HS-27A (cell line): ENCODE data around the gene CEP63.

Experiments
- DNase-seq: peaks from one replicate; pipeline ENCODE4 v3.0.0-alpha.2; 2012; ENCODE audit warnings: low read depth, missing footprints

The CEP63 gene

DNA sequence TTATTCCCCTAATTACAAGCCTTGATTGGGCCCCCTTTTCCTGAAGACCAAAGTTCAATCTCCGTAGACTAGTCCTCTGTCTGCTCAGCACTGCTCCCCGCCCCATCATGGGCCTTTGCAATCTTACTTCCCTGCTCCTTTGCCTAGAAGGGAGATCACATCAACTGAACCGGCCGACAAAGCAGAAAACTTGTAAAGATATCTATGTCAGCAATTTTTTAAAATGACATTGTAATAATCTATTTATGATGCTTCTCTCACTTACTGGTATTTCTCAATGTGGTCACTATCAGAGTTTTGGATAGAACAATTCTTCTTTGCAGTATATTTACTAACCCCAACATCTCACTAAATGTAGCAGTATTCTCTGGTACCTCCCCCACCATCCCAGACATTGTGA, 17.3 kb upstream of the CEP63 start:
- DNase-seq: no peak

GRCh38 chr3:134471521-134472193, 14.2 kb upstream of the CEP63 start:
- no peak for DNase-seq

GRCh38 chr3:134472831-134473230, 13.0 kb upstream of the CEP63 start:
- DNase-seq: no peak

- DNase-seq: no peak
Measured at GRCh38 chr3:134473868-134474546, 11.8 kb upstream of the CEP63 start.

DNA sequence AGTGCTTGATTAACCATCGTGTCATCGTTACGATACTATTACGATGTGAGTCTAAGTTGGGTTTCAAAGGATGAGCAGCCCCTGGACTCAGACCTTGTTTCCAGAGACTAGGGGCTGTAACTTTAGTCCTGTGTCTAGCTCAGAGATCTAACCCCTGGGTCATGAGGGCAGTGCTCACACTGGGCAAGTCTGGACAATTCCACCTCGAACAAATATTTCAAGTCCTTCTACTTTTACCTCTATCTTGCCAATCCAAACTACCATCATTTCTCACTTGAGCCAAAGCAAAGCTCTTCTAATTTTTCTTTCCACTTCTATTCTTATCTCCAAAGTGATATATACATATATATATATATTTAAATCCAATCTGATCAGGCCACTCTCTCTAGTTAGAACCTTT, 10.9 kb upstream of the CEP63 start:
- no peak for DNase-seq

- DNase-seq: no peak
Measured at GRCh38 chr3:134476306-134476705, 9.6 kb upstream of the CEP63 start.

GRCh38 chr3:134477002-134477401, 8.9 kb upstream of the CEP63 start:
- no peak for DNase-seq

DNA sequence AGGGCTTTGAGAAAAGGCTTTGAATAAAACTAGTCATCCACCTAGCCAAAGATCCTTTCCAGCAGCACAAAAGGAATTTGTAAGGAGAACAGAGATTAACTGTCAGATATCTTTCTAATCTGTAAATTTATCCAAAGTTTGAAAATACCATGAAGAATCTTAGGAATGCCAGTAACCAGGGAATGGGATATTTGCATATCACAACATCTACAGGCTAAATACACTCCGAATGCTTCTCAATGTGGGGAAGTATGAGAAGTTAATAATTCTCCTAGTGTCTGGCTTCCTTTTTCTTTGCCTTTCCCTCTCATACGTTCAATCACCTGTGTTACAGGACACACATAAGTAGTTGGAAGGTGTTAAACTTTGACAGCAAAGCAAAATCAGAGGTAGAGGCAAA, 7.9 kb upstream of the CEP63 start:
- no peak for DNase-seq

DNA sequence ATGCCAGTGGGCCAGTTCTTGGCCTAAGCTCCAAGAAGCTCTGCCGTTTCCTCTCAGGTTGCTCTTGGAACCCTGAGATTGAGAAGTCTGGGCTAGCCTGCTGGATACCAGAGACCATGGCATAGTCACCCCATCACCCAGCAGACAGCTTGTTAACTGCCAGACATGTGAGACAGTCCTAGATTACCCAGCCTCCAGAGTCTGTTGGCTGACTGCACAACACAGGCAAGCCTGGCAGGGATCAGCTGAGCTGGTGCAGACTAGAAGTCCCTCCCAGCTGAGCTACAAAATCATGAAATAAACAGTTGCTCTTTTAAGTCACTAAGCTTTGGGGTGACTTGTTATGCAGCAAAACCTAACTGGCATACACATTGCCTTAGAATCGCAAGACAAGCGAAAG, 5.3 kb upstream of the CEP63 start:
- DNase-seq: no peak

- no peak for DNase-seq
Measured at GRCh38 chr3:134481166-134481565, 4.7 kb upstream of the CEP63 start.

- no peak for DNase-seq
Measured at GRCh38 chr3:134482622-134483021, 3.2 kb upstream of the CEP63 start.

DNA sequence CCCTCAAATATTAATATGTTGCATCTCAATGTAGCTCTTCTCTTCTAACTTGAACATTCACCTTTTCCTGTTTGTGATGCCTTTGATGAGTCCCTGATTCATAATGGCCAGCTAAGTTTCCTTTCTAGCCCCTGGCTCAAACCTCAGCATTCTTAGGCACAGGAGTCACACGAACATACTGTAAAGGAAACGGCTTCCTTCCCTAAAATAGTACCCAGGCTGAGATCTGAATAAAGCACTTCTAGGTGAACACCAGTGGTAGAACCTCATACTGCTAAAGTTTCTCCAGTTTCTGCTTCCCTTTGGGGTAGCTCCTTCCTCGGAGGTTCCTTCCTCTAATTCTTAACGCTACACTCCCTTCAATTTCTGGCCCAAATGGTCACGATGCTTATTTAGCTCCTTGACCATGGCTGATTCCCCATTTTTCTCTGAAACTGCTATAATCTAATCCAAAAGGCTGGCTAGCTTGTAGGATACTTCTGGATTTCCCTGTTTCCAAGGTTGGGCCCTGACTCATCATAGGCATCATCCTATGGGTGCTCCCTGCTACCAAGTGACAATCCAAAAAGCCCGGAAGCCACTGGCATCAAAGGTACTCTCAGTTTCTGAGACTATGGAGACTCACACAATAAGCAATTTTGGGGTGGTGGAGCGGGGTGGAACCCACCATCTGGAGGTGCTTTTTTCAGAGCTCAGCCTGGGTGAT, 2.5 kb upstream of the CEP63 start:
- DNase-seq: no peak

DNA sequence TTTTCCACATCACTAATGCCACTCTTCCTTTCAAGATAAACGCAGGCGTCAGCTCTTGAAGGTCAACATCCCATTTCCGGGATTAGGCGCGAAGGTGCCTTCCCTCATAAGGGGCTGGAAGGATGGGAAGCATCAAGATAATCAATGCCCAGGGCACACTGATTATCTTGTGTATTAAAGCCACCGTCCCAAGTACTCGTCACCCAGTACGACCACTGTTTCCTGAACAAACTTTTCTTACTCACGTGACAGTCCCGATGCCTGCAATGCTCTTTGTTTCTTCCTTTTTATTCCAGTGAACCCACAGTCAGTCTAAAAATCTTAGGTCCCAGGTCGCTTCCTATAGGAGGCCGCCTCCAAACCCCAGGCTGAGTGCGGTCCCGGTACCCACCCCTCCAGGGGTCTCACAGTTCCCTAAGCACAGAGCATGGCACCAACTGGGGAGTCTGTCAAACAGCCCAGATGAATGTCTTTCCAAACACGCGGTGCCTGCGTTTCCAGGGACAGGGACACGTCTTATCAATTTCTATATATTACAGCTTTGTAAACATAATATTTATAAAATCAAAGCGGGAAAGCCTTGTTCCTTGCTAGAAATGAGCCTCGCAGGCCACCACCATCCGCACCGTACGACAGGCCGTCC, 661 bp upstream of the CEP63 start:
- DNase-seq: no peak

GRCh38 chr3:134486577-134487041, 752 bp downstream of the CEP63 start:
- no peak for DNase-seq

GRCh38 chr3:134487406-134487805, 1.5 kb downstream of the CEP63 start:
- DNase-seq: no peak

DNA sequence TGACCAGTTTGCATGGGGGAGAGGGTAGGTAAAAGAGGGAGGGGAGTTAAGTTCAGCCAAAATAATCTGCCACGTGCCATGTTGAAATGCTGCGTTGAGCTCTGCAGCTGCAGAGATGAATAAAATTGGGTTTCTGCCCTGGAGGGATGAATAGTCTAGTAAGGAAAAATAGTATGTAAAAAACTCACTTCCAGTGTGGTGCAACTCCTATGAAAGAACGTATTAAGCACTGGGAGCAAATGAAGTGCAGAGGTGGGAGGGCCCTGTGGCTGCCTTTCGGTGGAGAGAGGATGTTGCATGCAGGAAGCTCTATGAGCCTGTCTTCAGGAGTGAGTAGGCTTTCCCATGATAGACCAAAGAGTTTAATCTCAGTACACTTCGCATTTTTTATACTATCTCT, 8.6 kb downstream of the CEP63 start:
- DNase-seq: no peak

DNA sequence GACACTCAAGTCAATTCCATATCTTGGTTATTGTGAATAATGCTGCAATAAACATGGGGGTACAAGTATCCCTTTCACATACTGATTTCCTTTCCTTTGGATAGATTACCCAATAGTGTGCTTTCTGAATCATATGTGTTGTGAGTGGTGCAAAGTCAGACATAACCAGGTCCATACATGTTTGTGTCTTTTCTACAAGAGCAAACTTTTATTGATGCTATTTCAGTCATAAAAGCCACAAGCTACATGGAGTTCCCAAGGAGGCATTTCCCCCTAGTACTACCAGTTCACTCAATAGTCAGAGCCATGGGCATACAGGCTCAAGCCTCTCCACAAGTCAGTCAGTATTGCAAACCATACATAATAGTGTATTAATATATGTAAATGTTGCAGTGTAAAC, 10.1 kb downstream of the CEP63 start:
- no peak for DNase-seq

- no peak for DNase-seq
Measured at GRCh38 chr3:134496471-134497071, 10.7 kb downstream of the CEP63 start.

DNA sequence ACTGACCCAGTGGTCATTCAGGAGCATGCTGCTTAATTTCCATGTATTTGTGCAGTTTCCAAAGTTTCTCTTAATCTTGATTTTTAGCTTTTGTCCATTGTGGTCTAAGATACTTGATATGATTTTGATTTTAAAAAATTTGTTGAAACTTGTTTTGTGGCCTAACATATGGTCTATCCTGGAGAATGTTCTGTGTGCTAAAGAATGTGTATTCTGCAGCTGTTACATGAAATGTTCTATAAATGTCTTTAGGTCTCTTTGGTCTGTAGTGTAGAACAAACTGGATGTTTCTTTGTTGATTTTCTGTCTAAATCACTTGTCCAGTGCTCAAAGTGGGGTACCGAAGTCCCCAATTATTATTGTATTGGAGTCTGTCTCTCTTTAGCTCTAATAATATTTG, 17.4 kb downstream of the CEP63 start:
- DNase-seq: no peak

- no peak for DNase-seq
Measured at GRCh38 chr3:134504132-134504531, 18.3 kb downstream of the CEP63 start.

- DNase-seq: no peak
Measured at GRCh38 chr3:134505485-134505884, 19.6 kb downstream of the CEP63 start.

GRCh38 chr3:134511500-134511899, 25.6 kb downstream of the CEP63 start:
- DNase-seq: no peak
